Trophoblast cell (in vitro differentiated cells and primary cell): ENCODE measurements around the gene BET1.

Experiments
- DNase-seq, 2 donors: peaks; one replicate each; pipeline ENCODE4 v3.0.0-alpha.2; 2016
- H2AFZ ChIP-seq: 2 replicates; pipeline ENCODE4 v1.6.1; 2013; ENCODE audit warnings: low read length, moderate library complexity, mild to moderate bottlenecking; ENCODE audit not compliant: insufficient read depth, poor library complexity
- H2AK5ac ChIP-seq: 2 replicates; pipeline ENCODE4 v1.6.1; 2013; ENCODE audit warnings: mild to moderate bottlenecking, low read length
- H2BK120ac ChIP-seq: 2 replicates; pipeline ENCODE4 v1.6.1; 2013; ENCODE audit warnings: low read length, mild to moderate bottlenecking, moderate library complexity; ENCODE audit not compliant: insufficient read depth, poor library complexity
- H2BK12ac ChIP-seq: 2 replicates; pipeline ENCODE4 v1.6.1; 2013; ENCODE audit warnings: mild to moderate bottlenecking, low read length, moderate library complexity
- H2BK5ac ChIP-seq: 2 replicates; pipeline ENCODE4 v1.6.1; 2013; ENCODE audit warnings: low read length, low read depth, moderate library complexity, mild to moderate bottlenecking; ENCODE audit not compliant: poor library complexity
- H3K14ac ChIP-seq: 2 replicates; pipeline ENCODE4 v1.6.1; 2013; ENCODE audit warnings: mild to moderate bottlenecking, low read length
- H3K18ac ChIP-seq: 2 replicates; pipeline ENCODE4 v1.6.1; 2013; ENCODE audit warnings: mild to moderate bottlenecking, low read length
- H3K23ac ChIP-seq: 2 replicates; pipeline ENCODE4 v1.6.1; 2013; ENCODE audit warnings: low read length
- H3K27ac ChIP-seq: 2 replicates; pipeline ENCODE4 v1.5.1; 2013; ENCODE audit warnings: low read depth, mild to moderate bottlenecking, inconsistent platforms, low read length, moderate library complexity
- H3K27me3 ChIP-seq: 2 replicates; pipeline ENCODE4 v1.6.1; 2013; ENCODE audit warnings: inconsistent platforms, mild to moderate bottlenecking, low read length, moderate library complexity; ENCODE audit not compliant: insufficient read depth
- H3K36me3 ChIP-seq, 2 experiments: 1 replicate in 1 of 2; 2 replicates in 1 of 2; pipeline ENCODE4 v1.6.1; 2013; ENCODE audit warnings: low read length in 2 of 2, mild to moderate bottlenecking in 2 of 2, moderate library complexity in 1 of 2; ENCODE audit not compliant: insufficient read depth in 2 of 2, control insufficient read depth in 1 of 2
- H3K4ac ChIP-seq: 2 replicates; pipeline ENCODE4 v1.6.1; 2013; ENCODE audit warnings: low read depth, mild to moderate bottlenecking, low read length, moderate library complexity
- H3K4me1 ChIP-seq, 2 experiments: 1 replicate in 1 of 2; 2 replicates in 1 of 2; pipeline ENCODE4 v1.6.1; 2013; ENCODE audit warnings: low read length in 2 of 2, mild to moderate bottlenecking in 2 of 2, moderate library complexity in 1 of 2; ENCODE audit not compliant: insufficient read depth in 2 of 2, control insufficient read depth in 1 of 2
- H3K4me2 ChIP-seq: 2 replicates; pipeline ENCODE4 v1.6.1; 2013; ENCODE audit warnings: inconsistent platforms, mild to moderate bottlenecking, low read length, moderate library complexity
- H3K4me3 ChIP-seq: 2 replicates; pipeline ENCODE4 v1.5.1; 2013; ENCODE audit warnings: mild to moderate bottlenecking, low read depth, low read length, inconsistent platforms
- H3K79me1 ChIP-seq: one replicate; pipeline ENCODE4 v1.6.1; 2013; ENCODE audit warnings: low read length
- H3K79me2 ChIP-seq: 2 replicates; pipeline ENCODE4 v1.6.1; 2013; ENCODE audit warnings: low read length, mild to moderate bottlenecking; ENCODE audit not compliant: control insufficient read depth, insufficient read depth, poor library complexity
- H3K9ac ChIP-seq: 2 replicates; pipeline ENCODE4 v1.6.1; 2013; ENCODE audit warnings: mild to moderate bottlenecking, low read length
- H3K9me3 ChIP-seq: 2 replicates; pipeline ENCODE4 v1.6.1; 2013; ENCODE audit warnings: low read depth, mild to moderate bottlenecking, control low read depth, inconsistent platforms, low read length; ENCODE audit not compliant: insufficient read depth
- H4K12ac ChIP-seq: 2 replicates; pipeline ENCODE4 v1.6.1; 2013; ENCODE audit warnings: low read depth, mild to moderate bottlenecking, low read length, moderate library complexity
- H4K8ac ChIP-seq: 2 replicates; pipeline ENCODE4 v1.6.1; 2013; ENCODE audit warnings: low read depth, mild to moderate bottlenecking, low read length, moderate library complexity
- H4K91ac ChIP-seq: one replicate; pipeline ENCODE4 v1.6.1; 2013; ENCODE audit warnings: low read depth, mild to moderate bottlenecking, low read length, moderate library complexity
- WGBS: extraction: QIAGEN DNeasy Blood & Tissue Kit; methylation state at CpG from one replicate; pipeline ENCODE4 v1.1.7; 2013; ENCODE audit warnings: missing lambda C conversion rate; ENCODE audit not compliant: insufficient read length, insufficient coverage; ENCODE audit errors: extremely low coverage; 5-methylcytosine and 5-hydroxymethylcytosine counted together

Gene BET1

GRCh38 chr7:93981480-93981874 is 22.7 kb downstream of the BET1 start:
- H3K4ac ChIP-seq: no peak overlapping the region
- no peaks in the 10 kb centered on the region for H3K36me3 ChIP-seq
- H2BK120ac ChIP-seq: no peak overlapping the region
- H3K27ac ChIP-seq: no peak overlapping the region
- no peak overlapping the region for H3K9ac ChIP-seq
- no CpG with 5 or more reads among the region's 2 CpGs for WGBS
- no peak overlapping the region for H2BK12ac ChIP-seq
- no peak overlapping the region for H3K23ac ChIP-seq
- H3K27me3 ChIP-seq: no peaks in the 10 kb centered on the region
- H3K14ac ChIP-seq: no peak overlapping the region
- H2AFZ ChIP-seq: no peak overlapping the region
- H2BK5ac ChIP-seq: no peak overlapping the region
- H3K79me1 ChIP-seq: no peaks in the 10 kb centered on the region
- H3K9me3 ChIP-seq: peaks cover 2% of the 10 kb centered on the region
- H3K4me1 ChIP-seq: no peaks in the 10 kb centered on the region
- no peak overlapping the region for H4K91ac ChIP-seq
- H3K18ac ChIP-seq: no peak overlapping the region
- no peaks in the 10 kb centered on the region for H3K79me2 ChIP-seq
- no peak for DNase-seq
- no peak overlapping the region for H4K12ac ChIP-seq
- no peak overlapping the region for H2AK5ac ChIP-seq
- H3K4me2 ChIP-seq: no peak overlapping the region
- H4K8ac ChIP-seq: no peak overlapping the region
- H3K4me3 ChIP-seq: no peak overlapping the region

- Histone ChIP-seq H3K27me3 (no peaks in the 10 kb centered on the region), H2BK12ac (no peak overlapping the region), H4K91ac (no peak overlapping the region), H3K9ac (no peak overlapping the region), H2BK5ac (no peak overlapping the region), H3K4ac (no peak overlapping the region), H4K8ac (no peak overlapping the region), H3K27ac (no peak overlapping the region), H3K9me3 (peaks cover 2% of the 10 kb centered on the region), H3K23ac (no peak overlapping the region), H3K36me3 (no peaks in the 10 kb centered on the region), H3K4me3 (no peak overlapping the region), H3K4me1 (no peaks in the 10 kb centered on the region), H3K79me2 (no peaks in the 10 kb centered on the region), H2BK120ac (no peak overlapping the region), H3K18ac (no peak overlapping the region), H2AFZ (no peak overlapping the region), H4K12ac (no peak overlapping the region), H3K79me1 (no peaks in the 10 kb centered on the region), H2AK5ac (no peak overlapping the region), H3K14ac (no peak overlapping the region), H3K4me2 (no peak overlapping the region)
- DNase-seq: no peak
- no CpG with 5 or more reads among the region's 5 CpGs for WGBS
Observed at GRCh38 chr7:93980744-93981479, 23.2 kb downstream of the BET1 start.

DNA sequence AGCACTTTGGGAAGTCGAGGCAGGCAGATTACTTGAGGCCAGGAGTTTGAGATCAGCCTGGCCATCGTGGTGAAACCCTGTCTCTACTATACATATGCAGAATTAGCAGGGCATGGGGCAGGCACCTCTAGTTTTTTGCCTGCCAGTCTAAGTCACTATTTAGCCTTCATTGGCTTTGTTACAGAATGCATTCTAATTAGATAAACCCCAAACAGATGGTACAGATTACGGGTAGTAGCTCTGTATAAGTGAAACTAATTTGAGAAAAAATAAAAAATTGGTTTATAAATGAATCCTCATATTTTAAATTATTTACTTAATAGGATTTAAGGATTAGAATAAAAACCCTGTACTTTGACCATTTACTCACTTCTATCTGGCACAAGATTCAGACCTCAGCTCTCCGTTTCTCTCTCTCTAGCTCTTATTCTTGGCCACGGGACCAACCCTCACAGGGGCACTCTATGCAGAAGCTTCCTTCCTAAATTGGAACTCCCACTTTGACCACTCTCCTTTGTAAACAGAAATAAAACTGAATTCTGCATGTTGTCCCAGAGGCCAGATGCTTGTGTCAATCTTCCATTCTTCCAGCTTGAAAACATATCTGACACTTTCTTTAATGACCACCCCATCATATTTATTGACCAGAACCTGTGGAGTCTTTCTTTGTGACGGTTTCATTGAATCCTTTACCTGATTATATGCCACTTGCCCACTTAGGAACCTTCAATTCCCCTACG is 26.8 kb downstream of the BET1 start:
- H2BK120ac ChIP-seq: no peak overlapping the region
- no peak overlapping the region for H2BK12ac ChIP-seq
- H3K27me3 ChIP-seq: no peaks in the 10 kb centered on the region
- no peak overlapping the region for H2BK5ac ChIP-seq
- no peak overlapping the region for H3K18ac ChIP-seq
- H3K23ac ChIP-seq: no peak overlapping the region
- no peak overlapping the region for H4K91ac ChIP-seq
- H3K9me3 ChIP-seq: peaks cover 2% of the 10 kb centered on the region
- no peaks in the 10 kb centered on the region for H3K79me2 ChIP-seq
- no peak overlapping the region for H3K9ac ChIP-seq
- no peak overlapping the region for H4K8ac ChIP-seq
- no peak for DNase-seq
- H3K4me1 ChIP-seq: no peaks in the 10 kb centered on the region
- H3K4ac ChIP-seq: no peak overlapping the region
- no peak overlapping the region for H4K12ac ChIP-seq
- H3K27ac ChIP-seq: no peak overlapping the region
- H3K36me3 ChIP-seq: no peaks in the 10 kb centered on the region
- H3K4me3 ChIP-seq: no peak overlapping the region
- no peak overlapping the region for H3K4me2 ChIP-seq
- H2AFZ ChIP-seq: no peak overlapping the region
- H3K14ac ChIP-seq: no peak overlapping the region
- no peak overlapping the region for H2AK5ac ChIP-seq
- no peaks in the 10 kb centered on the region for H3K79me1 ChIP-seq
- no CpG with 5 or more reads among the region's 7 CpGs for WGBS

GRCh38 chr7:93973134-93973533 is 31.0 kb downstream of the BET1 start:
- no peak overlapping the region for H2BK120ac ChIP-seq
- no peak overlapping the region for H2BK12ac ChIP-seq
- H3K18ac ChIP-seq: no peak overlapping the region
- H3K4me2 ChIP-seq: no peak overlapping the region
- H3K9ac ChIP-seq: no peak overlapping the region
- WGBS: no CpG with 5 or more reads among the region's 1 CpG
- H4K12ac ChIP-seq: no peak overlapping the region
- H2BK5ac ChIP-seq: no peak overlapping the region
- no peak overlapping the region for H2AFZ ChIP-seq
- H3K9me3 ChIP-seq: no peaks in the 10 kb centered on the region
- H4K91ac ChIP-seq: no peak overlapping the region
- H3K4me1 ChIP-seq: no peaks in the 10 kb centered on the region
- DNase-seq: no peak
- no peaks in the 10 kb centered on the region for H3K36me3 ChIP-seq
- H3K14ac ChIP-seq: no peak overlapping the region
- H3K79me2 ChIP-seq: no peaks in the 10 kb centered on the region
- no peak overlapping the region for H4K8ac ChIP-seq
- H2AK5ac ChIP-seq: no peak overlapping the region
- H3K4me3 ChIP-seq: no peak overlapping the region
- no peak overlapping the region for H3K27ac ChIP-seq
- H3K23ac ChIP-seq: no peak overlapping the region
- H3K4ac ChIP-seq: no peak overlapping the region
- no peaks in the 10 kb centered on the region for H3K27me3 ChIP-seq
- H3K79me1 ChIP-seq: no peaks in the 10 kb centered on the region
